PC-3 (cell line): Measurements from ENCODE around the gene LRR1. TPM values are rescaled to one million over a fixed set of nuclear protein-coding genes. Genes with fewer than 3 reads are reported as not detected.
"Not testable (repeated sequence)": the region's sequence is repeated elsewhere in the genome, so short reads cannot be mapped to it uniquely, and the experiment has no call there.

ENCODE experiments used
- ATAC-seq: fragments of 200-7000 bp; cut with Tn5 transposase; 2 replicates; pipeline ENCODE4 v1.9.1; 2020; ENCODE audit warnings: mild to moderate bottlenecking, moderate library complexity
- BruUV-seq: library from RNA; stranded (reverse); fragments of 400-500 nt; replicated peaks from 2 replicates; lab custom pipeline; 2021; lab: Mats Ljungman, UMichigan
- CTCF ChIA-PET: fragments of 300-600 bp; sonication (Branson Sonifier 250); formaldehyde crosslinking; loops from one replicate; lab custom pipeline; 2022; ENCODE audit warnings: antibody characterized with exemption; lab: Charles Lee
- POLR2A ChIA-PET: fragments of 300-600 bp; sonication (Branson Sonifier 250); formaldehyde crosslinking; loops from one replicate; lab custom pipeline; 2022; ENCODE audit warnings: antibody characterized with exemption; ENCODE audit not compliant: unreplicated experiment; lab: Charles Lee
- DNase-seq: peaks from one replicate; pipeline ENCODE4 v3.0.0-alpha.2; 2015
- H2AFZ ChIP-seq: fragments of 300-600 bp; sonication (generic); 2 replicates; pipeline ENCODE4 v1.6.0; 2016; ENCODE audit warnings: antibody characterized with exemption, low read length
- H3F3A ChIP-seq: fragments of 300-600 bp; sonication (generic); one replicate; pipeline ENCODE4 v1.6.0; 2017; ENCODE audit warnings: antibody characterized with exemption, low read length, control low read depth, mild to moderate bottlenecking; ENCODE audit not compliant: unreplicated experiment
- H3K27ac ChIP-seq: fragments of 300-600 bp; sonication (generic); 2 replicates; pipeline ENCODE4 v1.5.1; 2016; ENCODE audit warnings: mild to moderate bottlenecking, low read length
- H3K27me3 ChIP-seq: fragments of 300-600 bp; sonication (generic); 2 replicates; pipeline ENCODE4 v1.6.1; 2016; ENCODE audit warnings: low read length, mixed read lengths
- H3K36me3 ChIP-seq: fragments of 300-600 bp; sonication (generic); 2 replicates; pipeline ENCODE4 v1.6.1; 2016; ENCODE audit warnings: low read depth, mixed run types, low read length, mixed read lengths
- H3K4me1 ChIP-seq: fragments of 300-600 bp; sonication (generic); 2 replicates; pipeline ENCODE4 v1.5.1; 2016; ENCODE audit warnings: low read length; ENCODE audit not compliant: insufficient read depth
- H3K4me2 ChIP-seq: fragments of 300-600 bp; sonication (generic); 2 replicates; pipeline ENCODE4 v1.6.0; 2016; ENCODE audit warnings: low read length
- H3K4me3 ChIP-seq: fragments of 300-600 bp; sonication (generic); 2 replicates; pipeline ENCODE4 v1.5.1; 2016; ENCODE audit warnings: mild to moderate bottlenecking, low read length, mixed read lengths
- H3K79me2 ChIP-seq: fragments of 300-600 bp; sonication (generic); 2 replicates; pipeline ENCODE4 v1.6.1; 2017; ENCODE audit warnings: low read length, mixed read lengths
- H3K9ac ChIP-seq: fragments of 300-600 bp; sonication (generic); 2 replicates; pipeline ENCODE4 v1.6.0; 2016; ENCODE audit warnings: mild to moderate bottlenecking, low read length
- H3K9me2 ChIP-seq: fragments of 300-600 bp; sonication (generic); replicated peaks from 2 replicates; pipeline ENCODE4 v1.6.1; 2016; ENCODE audit warnings: mixed run types, low read length, mixed read lengths
- H3K9me3 ChIP-seq: fragments of 300-600 bp; sonication (generic); 2 replicates; pipeline ENCODE4 v1.6.1; 2016; ENCODE audit warnings: low read length, mixed read lengths
- H4K20me1 ChIP-seq: fragments of 300-600 bp; sonication (generic); 2 replicates; pipeline ENCODE4 v1.6.1; 2016; ENCODE audit warnings: low read length, mixed read lengths
- CTCF ChIP-seq: fragments of 300-600 bp; sonication (generic); conservative IDR thresholded peaks from 2 replicates; pipeline ENCODE4 v1.5.1; 2017; ENCODE audit warnings: antibody characterized with exemption, low read depth, mild to moderate bottlenecking, low read length
- EZH2 ChIP-seq: fragments of 300-600 bp; sonication (generic); IDR thresholded peaks from one replicate; pipeline ENCODE4 v1.6.1; 2017; ENCODE audit warnings: antibody characterized with exemption, mild to moderate bottlenecking, low read length; ENCODE audit not compliant: unreplicated experiment
- EZH2phosphoT487 ChIP-seq: fragments of 300-600 bp; sonication (generic); IDR thresholded peaks from 2 replicates; pipeline ENCODE4 v1.6.1; 2018; ENCODE audit warnings: mild to moderate bottlenecking, antibody characterized with exemption, low read length, borderline replicate concordance
- intact Hi-C: fragments of 100-400 bp; cut with micrococcal nuclease; formaldehyde crosslinking; loops from 2 replicates; pipeline ENCODE4 v1.9.0; 2023
- total RNA-seq: library from RNA; depleted of rRNA; stranded (reverse); fragments of >200 nt; gene quantifications from 2 replicates; pipeline ENCODE4 v1.2.3, GENCODE V29; 2014

Gene LRR1
- total RNA-seq, 1 experiment from 2014 or later, result 46.9 TPM

DNA sequence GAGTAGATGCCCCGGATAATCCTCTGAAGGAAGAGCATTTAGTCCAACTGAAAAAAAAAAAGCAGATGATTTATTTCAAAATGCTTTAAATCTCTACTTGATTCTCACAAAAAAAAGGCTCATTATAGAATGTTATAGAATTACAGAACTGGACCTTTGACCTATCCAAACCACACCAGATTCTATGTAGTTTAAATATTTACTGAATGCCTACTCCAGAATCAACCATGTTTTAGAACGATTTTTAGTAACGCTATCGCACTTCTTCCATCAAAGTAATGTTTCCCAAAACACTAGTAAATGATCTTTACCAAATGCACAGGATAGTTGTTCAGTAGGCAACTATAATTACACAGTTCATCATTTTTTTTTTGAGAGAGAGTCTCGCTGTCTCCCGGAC lies 15.1 kb upstream of the LRR1 start:
- POLR2A ChIA-PET, result no interaction called here
- Histone ChIP-seq H3K27me3 (no peaks in the 10 kb centered on the region), H3K9me3 (no peaks in the 10 kb centered on the region), H3K9ac (no peak overlapping the region), H3K4me3 (peak overlapping the region; percentile 93), H3K4me2 (peak overlapping the region; percentile 84), H3K79me2 (peaks cover 70% of the 10 kb centered on the region), H3K9me2 (no peaks in the 10 kb centered on the region), H3K36me3 (peaks cover 35% of the 10 kb centered on the region), H3F3A (peaks cover 16% of the 10 kb centered on the region), H2AFZ (no peak overlapping the region), H3K27ac (no peak overlapping the region), H4K20me1 (peaks cover 41% of the 10 kb centered on the region), H3K4me1 (peaks cover 20% of the 10 kb centered on the region)
- DNase-seq (no peak), ATAC-seq (no peak)
- CTCF ChIA-PET, result no interaction called here
- intact Hi-C loops, result no loop called here
- TF ChIP-seq EZH2 (no peak), CTCF (no peak), EZH2phosphoT487 (no peak)
- no TSS peak for BruUV-seq

DNA sequence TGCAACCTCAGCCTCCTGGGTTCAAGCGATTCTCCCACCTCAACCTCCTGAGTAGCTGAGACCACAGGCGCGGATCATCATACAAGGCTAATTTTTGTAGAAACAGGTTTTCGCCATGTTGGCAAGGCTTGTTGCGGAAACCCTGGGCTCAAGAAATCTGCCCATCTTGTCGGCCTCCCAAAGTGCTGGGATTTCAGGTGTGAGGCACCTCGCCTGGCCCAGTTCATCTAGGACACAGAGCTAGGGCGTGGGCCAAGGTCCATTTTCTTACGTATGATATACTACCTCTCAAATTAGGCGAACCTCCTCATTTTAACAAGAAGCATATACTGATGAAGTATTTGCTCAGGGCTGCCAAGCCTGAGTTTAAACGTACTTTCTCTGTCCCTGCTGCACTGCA lies 14.7 kb upstream of the LRR1 start:
- peak overlapping the region; percentile 93 for H3K4me3 ChIP-seq
- H3K9me3 ChIP-seq, result no peaks in the 10 kb centered on the region
- no peaks in the 10 kb centered on the region for H3K27me3 ChIP-seq
- no peak overlapping the region for H3K27ac ChIP-seq
- peaks cover 35% of the 10 kb centered on the region for H3K36me3 ChIP-seq
- no peak for ATAC-seq
- POLR2A ChIA-PET, result no interaction called here
- peak overlapping the region; percentile 97 for H3K9ac ChIP-seq
- peaks cover 66% of the 10 kb centered on the region for H3K79me2 ChIP-seq
- TF ChIP-seq EZH2, result no peak
- TF ChIP-seq CTCF, result no peak
- no peak for TF ChIP-seq EZH2phosphoT487
- peak overlapping the region; percentile 84 for H3K4me2 ChIP-seq
- no peak overlapping the region for H2AFZ ChIP-seq
- H3K9me2 ChIP-seq, result no peaks in the 10 kb centered on the region
- H3F3A ChIP-seq, result peaks cover 16% of the 10 kb centered on the region
- H4K20me1 ChIP-seq, result peaks cover 41% of the 10 kb centered on the region
- intact Hi-C loops, result no loop called here
- CTCF ChIA-PET, result no interaction called here
- BruUV-seq, result no TSS peak
- DNase-seq, result no peak
- peaks cover 20% of the 10 kb centered on the region for H3K4me1 ChIP-seq

- H2AFZ ChIP-seq, DNase-seq, CTCF ChIA-PET, H3K9me3 ChIP-seq, H3K9me2 ChIP-seq, BruUV-seq, ATAC-seq, H3K27me3 ChIP-seq: not testable (repeated sequence)
- H3K9ac ChIP-seq, result peak overlapping the region; percentile 97
- POLR2A ChIA-PET, result interaction anchor here (0.6 kb wide), 2 partner anchors 74 to 134 kb away, joined by 3 to 8 read pairs; no protein-coding TSS in a partner anchor
- H3K27ac ChIP-seq, result peak overlapping the region; percentile 59; the same call in 1 of the 2 replicates
- peaks cover 41% of the 10 kb centered on the region for H4K20me1 ChIP-seq
- peaks cover 55% of the 10 kb centered on the region for H3K79me2 ChIP-seq
- peaks cover 35% of the 10 kb centered on the region for H3K36me3 ChIP-seq
- peaks cover 20% of the 10 kb centered on the region for H3K4me1 ChIP-seq
- H3F3A ChIP-seq, result peaks cover 16% of the 10 kb centered on the region
- peak overlapping the region; percentile 84 for H3K4me2 ChIP-seq
- H3K4me3 ChIP-seq, result peak overlapping the region; percentile 93
- intact Hi-C loops, result loop anchor here (1.0 kb wide), 1 partner anchor 182 kb away; no protein-coding TSS in a partner anchor
Observed at GRCh38 chr14:49584981-49585640, 13.6 kb upstream of the LRR1 start.
